BJ (cell line): ENCODE measurements around the gene GPR18. TPM values are rescaled to one million over a fixed set of nuclear protein-coding genes. Genes with fewer than 3 reads are reported as not detected.

Source experiments
- CTCF ChIA-PET: fragments of 350-600 bp; formaldehyde crosslinking; extraction: SDS; loops from one replicate; lab custom pipeline; 2021; ENCODE audit warnings: antibody characterized with exemption, inconsistent platforms; lab: Yijun Ruan, JAX
- POLR2A ChIA-PET: fragments of 300-600 bp; sonication (Branson Sonifier 250); formaldehyde crosslinking; extraction: SDS; loops from one replicate; lab custom pipeline; 2021; ENCODE audit warnings: antibody characterized with exemption; lab: Charles Lee
- DNase-seq: peaks from one replicate; pipeline ENCODE4 v3.0.0-alpha.2; 2011; ENCODE audit warnings: low read depth
- H3K27me3 ChIP-seq: 2 replicates; pipeline ENCODE4 v1.6.0; 2011; ENCODE audit warnings: low read length; ENCODE audit not compliant: control insufficient read depth, insufficient read depth
- H3K36me3 ChIP-seq: 2 replicates; pipeline ENCODE4 v1.5.1; 2011; ENCODE audit warnings: low read length; ENCODE audit not compliant: control insufficient read depth, insufficient read depth
- H3K4me3 ChIP-seq: 2 replicates; pipeline ENCODE4 v1.5.1; 2011; ENCODE audit warnings: low read depth, mild to moderate bottlenecking, control low read depth, low read length
- polyA plus RNA-seq: library from polyadenylated mRNA; depleted of rRNA; stranded (reverse); fragments of >200 nt; gene quantifications from 2 replicates; pipeline ENCODE4 v1.2.3, GENCODE V29; 2011
- TF ChIP-seq, protein P1 (sequence below): IDR thresholded peaks from 2 replicates; pipeline ENCODE4 v1.5.1; 2011; ENCODE audit warnings: low read depth, mild to moderate bottlenecking, control low read depth, inconsistent platforms, low read length, moderate library complexity; ENCODE audit not compliant: insufficient read depth

Gene GPR18
- polyA plus RNA-seq, 1 experiment = not detected

DNA sequence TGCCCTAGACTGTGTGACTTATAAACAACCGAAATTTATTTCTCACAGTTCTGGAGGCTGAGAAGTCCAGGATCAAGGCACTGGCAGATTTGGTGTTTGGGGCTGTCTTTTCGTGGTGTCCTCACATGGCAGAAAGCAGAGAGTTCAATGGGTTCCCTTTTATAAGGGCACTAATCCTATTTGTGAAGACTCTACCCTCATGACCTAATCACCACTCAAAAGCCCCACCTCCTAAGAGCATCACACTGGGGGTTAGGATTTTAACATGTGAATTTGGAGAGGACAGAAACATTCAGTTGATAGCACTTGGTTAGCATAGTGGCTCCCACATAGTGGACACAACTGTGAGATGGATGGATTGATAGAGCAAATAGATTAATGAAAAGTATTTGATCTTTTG lies 21.5 kb upstream of the GPR18 start:
- CTCF ChIA-PET = interaction anchor here (1.2 to 1.6 kb wide), 3 partner anchors 14 to 157 kb away, joined by 5 to 9 read pairs (median 7); no protein-coding TSS in a partner anchor
- H3K4me3 ChIP-seq = no peak overlapping the region
- POLR2A ChIA-PET = no interaction called here

DNA sequence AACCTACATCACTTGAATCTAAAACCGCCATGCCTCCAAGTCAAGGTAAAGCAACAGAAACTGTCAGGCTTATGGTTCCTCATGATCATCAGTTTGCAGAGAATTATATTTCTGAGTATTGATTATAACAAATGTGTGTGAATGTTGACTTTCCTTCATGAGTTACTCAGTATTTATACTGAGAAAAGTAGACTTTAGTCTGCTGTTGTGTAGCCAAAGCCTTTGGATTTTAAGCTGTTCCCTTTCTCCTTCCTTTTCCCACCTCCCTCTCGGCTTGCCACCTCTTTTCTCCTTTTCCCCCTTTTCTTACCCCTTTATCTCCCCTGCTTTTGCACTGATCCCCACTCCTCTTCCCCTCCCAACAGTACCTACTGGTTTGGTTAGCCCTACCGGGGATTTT lies 20.7 kb upstream of the GPR18 start:
- H3K4me3 ChIP-seq = no peak overlapping the region
- no peaks in the 10 kb centered on the region for H3K27me3 ChIP-seq
- TF ChIP-seq, protein P1, sequence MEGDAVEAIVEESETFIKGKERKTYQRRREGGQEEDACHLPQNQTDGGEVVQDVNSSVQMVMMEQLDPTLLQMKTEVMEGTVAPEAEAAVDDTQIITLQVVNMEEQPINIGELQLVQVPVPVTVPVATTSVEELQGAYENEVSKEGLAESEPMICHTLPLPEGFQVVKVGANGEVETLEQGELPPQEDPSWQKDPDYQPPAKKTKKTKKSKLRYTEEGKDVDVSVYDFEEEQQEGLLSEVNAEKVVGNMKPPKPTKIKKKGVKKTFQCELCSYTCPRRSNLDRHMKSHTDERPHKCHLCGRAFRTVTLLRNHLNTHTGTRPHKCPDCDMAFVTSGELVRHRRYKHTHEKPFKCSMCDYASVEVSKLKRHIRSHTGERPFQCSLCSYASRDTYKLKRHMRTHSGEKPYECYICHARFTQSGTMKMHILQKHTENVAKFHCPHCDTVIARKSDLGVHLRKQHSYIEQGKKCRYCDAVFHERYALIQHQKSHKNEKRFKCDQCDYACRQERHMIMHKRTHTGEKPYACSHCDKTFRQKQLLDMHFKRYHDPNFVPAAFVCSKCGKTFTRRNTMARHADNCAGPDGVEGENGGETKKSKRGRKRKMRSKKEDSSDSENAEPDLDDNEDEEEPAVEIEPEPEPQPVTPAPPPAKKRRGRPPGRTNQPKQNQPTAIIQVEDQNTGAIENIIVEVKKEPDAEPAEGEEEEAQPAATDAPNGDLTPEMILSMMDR = no peak
- CTCF ChIA-PET = interaction anchor here (1.4 kb wide), 2 partner anchors 10 to 158 kb away, joined by 3 to 4 read pairs; no protein-coding TSS in a partner anchor
- no peaks in the 10 kb centered on the region for H3K36me3 ChIP-seq
- DNase-seq = no peak
- POLR2A ChIA-PET = no interaction called here

More for the DNA sequence above, 21.5 kb upstream of the GPR18 start:
- no peak for DNase-seq
- Histone ChIP-seq H3K27me3 (no peaks in the 10 kb centered on the region), H3K36me3 (no peaks in the 10 kb centered on the region)
- TF ChIP-seq, protein P1 = no peak

DNA sequence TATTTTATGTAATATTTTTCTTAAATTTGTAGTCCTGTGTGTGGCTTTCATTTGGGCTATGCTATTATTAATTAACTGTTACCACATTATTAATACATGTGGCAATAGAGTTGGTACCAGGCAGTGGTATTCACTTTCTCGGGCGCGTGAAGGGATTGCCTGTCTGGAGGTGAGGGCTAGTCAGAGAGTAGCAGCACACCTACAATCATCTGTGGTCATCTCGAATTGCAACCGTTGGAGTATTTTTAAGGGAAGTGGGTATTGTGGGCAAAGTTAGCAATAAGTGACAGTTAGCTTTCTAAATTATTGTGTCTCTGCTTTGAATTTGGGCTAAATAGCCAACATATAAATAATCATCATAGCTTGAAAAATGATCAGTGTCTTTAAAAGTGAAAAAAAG lies 20.0 kb upstream of the GPR18 start:
- DNase-seq = no peak
- CTCF ChIA-PET = interaction anchor here (1.4 kb wide), 2 partner anchors 9 to 159 kb away, joined by 3 to 4 read pairs; no protein-coding TSS in a partner anchor

DNA sequence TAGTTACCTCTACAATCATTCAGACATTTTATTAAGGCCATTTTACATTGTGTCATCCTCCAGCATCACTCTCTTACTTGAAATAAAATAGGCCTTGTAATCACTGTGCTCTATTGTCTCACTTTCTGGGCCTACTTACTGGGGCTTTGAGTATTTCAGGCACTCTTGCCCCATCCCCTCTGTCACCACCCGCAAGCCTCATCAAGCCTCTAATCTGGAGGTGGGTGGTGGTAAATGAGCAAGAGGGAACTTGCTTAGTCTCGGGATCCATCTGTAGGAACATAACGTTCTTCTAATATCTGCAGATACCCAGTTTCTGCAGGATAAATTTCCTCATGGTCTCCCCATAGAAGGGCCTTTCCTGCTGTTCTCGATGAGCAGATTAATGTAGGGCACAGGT lies 19.4 kb upstream of the GPR18 start:
- POLR2A ChIA-PET = no interaction called here
- Histone ChIP-seq H3K27me3 (no peaks in the 10 kb centered on the region), H3K36me3 (0 out of 2 replicates have a peak, but pooled peaks cover under 1% of the 10 kb centered on the region), H3K4me3 (no peak overlapping the region)
- no peak for DNase-seq
- CTCF ChIA-PET = interaction anchor here (1.4 kb wide), 2 partner anchors 8 to 160 kb away, joined by 3 to 4 read pairs; no protein-coding TSS in a partner anchor
- TF ChIP-seq, protein P1 = no peak

More for the DNA sequence above, 20.0 kb upstream of the GPR18 start:
- POLR2A ChIA-PET = no interaction called here
- H3K4me3 ChIP-seq = no peak overlapping the region
- no peaks in the 10 kb centered on the region for H3K27me3 ChIP-seq
- TF ChIP-seq, protein P1 = no peak
- H3K36me3 ChIP-seq = no peaks in the 10 kb centered on the region

DNA sequence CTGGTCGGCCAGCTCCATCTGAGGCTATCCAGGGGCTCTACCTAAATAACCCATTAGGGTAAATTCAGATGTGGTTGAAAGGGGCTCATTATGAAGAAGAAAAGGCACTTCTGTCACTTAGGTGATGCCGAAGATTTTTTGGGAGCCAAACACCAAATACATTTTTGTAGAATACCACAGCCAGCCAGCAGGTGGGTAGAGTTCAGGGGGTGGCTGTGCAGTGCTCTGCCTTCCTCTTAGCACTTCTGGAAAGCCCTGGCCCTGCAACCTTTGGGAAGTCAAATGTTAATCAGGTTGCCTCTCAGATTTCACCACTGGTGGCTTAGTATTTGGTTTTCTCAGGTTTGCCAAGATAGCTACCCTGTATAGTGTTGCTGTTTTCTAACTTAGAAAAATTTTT lies 18.5 kb upstream of the GPR18 start:
- POLR2A ChIA-PET = no interaction called here
- no peak for DNase-seq
- TF ChIP-seq, protein P1 = no peak
- CTCF ChIA-PET = interaction anchor here (0.9 to 12.0 kb wide), 2 partner anchors 8 to 160 kb away, joined by 3 to 283 read pairs; no protein-coding TSS in a partner anchor
- no peak overlapping the region for H3K4me3 ChIP-seq
- no peaks in the 10 kb centered on the region for H3K27me3 ChIP-seq
- H3K36me3 ChIP-seq = 0 out of 2 replicates have a peak, but pooled peaks cover 2% of the 10 kb centered on the region
